ENCODE results near the gene TICAM1.

The TICAM1 gene

DNA sequence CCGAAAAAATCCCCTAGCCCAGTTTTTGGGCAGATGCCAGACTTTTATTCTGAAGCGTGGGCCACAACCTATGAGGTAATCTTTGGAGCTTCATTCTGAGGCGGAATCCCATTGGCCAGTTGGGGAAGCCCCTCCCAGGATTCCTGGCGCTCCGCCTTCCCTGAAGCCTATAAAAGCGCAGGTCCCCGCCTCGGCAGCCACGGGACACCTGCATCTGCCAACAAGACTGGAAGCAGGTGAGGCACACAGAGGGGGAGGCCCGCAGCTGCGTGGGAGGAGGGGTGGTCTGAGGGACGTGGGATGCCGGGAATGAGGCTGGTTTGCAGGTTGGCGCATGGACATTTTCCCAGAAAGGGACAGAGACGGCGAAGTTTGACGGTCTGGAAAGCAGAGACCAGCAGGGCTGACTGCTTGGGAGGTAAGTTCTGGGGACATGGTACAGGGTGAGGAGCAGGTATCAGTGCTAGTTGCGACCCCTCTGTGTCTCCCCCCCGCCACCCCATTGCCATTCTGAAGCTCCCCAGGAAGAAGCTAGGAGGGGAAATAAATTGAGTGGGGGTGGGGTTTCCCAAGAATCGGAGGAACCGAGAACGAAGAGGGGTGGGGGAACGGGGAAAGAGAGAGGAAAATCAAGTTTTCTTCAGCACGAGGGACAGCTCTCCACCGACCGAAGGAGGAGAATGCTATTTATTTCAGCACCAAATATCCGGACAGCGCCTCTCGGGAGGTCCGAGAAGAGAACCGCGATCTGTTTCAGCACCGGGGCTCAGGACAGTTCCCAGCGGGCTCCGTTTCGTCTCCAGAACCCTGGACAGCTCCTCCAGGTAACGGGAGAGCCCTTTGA is 62.4 kb downstream of the TICAM1 start:
- DNase-seq = peak; percentile 72
